CD4-positive, alpha-beta T cell treated with Interleukin-10 for 1 hour (primary cell): ENCODE results near the gene ACTR6.
A peak's percentile ranks its signal among the peaks of the same experiment; 100 is the strongest.
"Not testable (repeated sequence)": the region's sequence is repeated elsewhere in the genome, so short reads cannot be mapped to it uniquely, and the experiment has no call there.

ENCODE experiments used
- DNase-seq: peaks from one replicate; pipeline ENCODE4 v3.0.0-alpha.2; 2020

ACTR6 gene

GRCh38 chr12:100185361-100185894 lies 15.2 kb upstream of the ACTR6 start:
- DNase-seq: no peak

- DNase-seq: no peak
Measured at GRCh38 chr12:100186071-100186470, 14.5 kb upstream of the ACTR6 start.

DNA sequence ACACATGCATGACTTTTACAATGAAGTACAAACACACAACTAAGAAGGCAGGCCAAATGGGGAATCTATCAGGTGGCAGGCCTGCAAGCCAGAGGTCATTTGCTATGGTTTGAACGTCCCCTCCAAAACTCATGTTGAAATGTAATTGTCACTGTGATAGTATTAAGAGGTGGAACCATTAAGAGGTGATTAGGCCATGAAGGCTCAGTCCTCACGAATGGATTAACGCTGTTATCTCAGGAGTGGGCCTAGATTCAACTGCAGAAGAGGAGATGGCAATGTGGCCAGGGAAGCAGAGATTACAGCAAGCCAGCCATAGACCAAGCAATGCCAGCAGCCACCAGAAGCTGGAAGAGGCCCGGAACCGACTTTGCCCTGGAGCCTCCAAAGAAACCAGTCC lies 13.5 kb upstream of the ACTR6 start:
- no peak for DNase-seq

DNA sequence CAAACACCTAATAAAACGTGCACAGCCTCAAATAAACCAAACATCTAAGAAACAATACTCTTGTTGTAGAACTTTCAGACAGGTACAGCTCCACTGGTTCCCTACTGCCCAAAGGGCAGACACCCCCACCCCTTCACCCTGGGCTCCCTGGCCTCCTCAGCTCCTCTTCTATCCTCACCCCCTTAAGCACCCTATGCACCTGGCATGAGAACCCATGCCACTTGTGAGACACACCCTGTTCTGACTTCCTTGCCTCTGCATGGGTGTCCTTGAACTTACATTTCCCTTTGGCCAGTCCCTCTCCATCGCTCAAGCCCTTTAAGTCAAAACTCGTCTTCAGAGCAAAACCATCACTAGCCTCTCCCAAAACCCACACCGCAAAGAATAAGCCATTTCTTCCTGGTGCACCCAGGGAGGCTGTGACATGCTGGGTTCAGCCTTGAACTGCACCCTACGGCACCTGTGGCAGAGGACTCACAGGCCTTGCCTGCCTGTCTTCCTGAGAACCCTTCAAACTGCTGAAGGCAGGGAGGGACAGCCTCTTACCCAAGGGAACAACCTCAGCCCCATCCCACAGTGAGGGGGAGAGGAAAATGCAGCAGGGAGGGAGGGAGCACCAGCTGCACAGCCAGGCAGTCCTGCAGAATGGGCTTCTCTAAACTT lies 12.6 kb upstream of the ACTR6 start:
- no peak for DNase-seq

GRCh38 chr12:100188888-100189635 lies 11.6 kb upstream of the ACTR6 start:
- DNase-seq: not testable (repeated sequence)

DNA sequence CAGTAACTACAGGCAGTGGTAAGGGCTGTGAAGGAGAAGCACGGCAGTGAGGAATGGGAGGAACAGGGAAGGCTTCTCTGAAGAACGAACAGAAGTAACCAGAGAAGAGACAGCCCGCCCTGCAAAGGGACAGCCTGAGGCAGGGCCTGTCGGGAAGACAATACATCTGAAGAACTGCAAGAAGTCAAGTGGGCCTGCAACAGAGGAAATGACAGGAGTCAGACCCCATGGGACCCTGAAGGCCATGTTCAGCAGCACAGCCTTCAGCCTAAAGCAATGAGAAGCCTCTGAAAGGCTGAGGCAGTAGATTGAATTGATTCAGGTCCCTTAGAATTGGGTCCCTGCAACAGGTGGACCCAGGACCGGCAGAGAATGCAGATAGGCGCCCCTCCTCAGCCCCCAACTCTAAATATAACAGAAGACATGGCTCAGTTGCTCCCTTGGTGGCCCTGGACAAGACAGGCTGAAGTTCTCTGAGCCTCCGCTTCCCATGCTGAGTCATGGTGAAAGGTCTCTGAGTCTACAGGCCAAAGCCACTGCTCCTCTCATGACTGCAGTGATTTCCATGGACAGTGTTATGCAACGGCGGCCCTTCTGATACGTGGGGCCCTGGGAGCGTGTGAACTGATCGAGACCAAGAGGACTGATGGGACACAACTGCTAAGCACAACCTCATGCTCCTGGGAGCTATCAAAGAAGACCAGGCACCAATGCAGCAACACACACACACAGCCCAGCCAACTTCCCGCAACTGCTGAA lies 10.8 kb upstream of the ACTR6 start:
- no peak for DNase-seq

DNA sequence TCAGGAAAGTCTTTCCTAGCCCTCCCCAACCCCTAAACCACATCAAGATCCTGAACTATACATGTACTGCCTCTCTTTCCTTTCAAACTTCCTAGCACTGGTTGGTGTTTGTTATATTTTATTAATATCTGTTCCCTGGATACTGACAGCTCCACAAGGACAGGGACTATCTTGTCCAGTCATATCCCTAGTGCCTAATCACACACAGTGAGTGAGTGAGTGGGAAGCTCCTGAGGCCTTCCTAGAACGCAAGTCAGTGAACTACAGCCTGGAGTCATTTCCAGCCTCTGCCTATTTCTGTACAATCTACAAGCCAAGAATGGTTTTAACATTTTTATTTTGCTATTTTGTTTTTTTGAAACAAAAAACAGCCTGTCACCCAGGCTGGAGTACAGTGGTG lies 7.5 kb upstream of the ACTR6 start:
- DNase-seq: no peak

DNA sequence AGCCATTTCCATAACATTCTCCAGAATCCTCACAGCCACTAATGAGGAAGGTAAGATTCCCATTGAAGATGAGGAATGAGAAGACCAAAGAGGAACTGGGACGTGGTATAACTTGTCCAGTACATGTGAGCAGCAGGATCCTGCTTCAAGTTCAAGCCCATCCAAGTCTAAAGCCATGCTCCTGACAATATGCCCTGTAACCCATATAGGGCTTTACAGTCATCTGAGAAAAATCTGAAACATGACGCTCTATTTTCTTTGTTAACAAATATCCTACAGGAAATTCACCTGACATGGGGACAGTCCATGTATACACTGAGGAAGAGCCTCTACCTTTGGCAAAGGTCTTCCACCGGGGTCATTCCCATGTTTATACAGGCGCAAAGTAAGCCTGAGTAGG lies 3.1 kb upstream of the ACTR6 start:
- DNase-seq: no peak

DNA sequence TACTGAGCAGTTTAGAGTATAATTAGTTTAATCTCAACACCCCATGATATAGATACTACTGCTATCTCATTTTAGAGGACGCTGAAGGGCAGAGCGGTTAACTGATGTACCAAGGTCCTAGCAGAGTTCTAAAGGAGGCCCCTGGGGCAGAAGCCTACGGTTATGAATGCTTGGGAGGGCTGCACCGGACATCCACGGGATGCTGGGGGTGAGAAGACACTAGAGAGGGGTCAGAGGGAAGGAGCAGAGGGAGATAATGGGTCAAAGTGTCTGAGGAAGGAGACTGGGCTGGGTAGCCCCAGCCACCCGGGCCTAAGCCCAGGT lies 1.6 kb upstream of the ACTR6 start:
- DNase-seq: no peak

DNA sequence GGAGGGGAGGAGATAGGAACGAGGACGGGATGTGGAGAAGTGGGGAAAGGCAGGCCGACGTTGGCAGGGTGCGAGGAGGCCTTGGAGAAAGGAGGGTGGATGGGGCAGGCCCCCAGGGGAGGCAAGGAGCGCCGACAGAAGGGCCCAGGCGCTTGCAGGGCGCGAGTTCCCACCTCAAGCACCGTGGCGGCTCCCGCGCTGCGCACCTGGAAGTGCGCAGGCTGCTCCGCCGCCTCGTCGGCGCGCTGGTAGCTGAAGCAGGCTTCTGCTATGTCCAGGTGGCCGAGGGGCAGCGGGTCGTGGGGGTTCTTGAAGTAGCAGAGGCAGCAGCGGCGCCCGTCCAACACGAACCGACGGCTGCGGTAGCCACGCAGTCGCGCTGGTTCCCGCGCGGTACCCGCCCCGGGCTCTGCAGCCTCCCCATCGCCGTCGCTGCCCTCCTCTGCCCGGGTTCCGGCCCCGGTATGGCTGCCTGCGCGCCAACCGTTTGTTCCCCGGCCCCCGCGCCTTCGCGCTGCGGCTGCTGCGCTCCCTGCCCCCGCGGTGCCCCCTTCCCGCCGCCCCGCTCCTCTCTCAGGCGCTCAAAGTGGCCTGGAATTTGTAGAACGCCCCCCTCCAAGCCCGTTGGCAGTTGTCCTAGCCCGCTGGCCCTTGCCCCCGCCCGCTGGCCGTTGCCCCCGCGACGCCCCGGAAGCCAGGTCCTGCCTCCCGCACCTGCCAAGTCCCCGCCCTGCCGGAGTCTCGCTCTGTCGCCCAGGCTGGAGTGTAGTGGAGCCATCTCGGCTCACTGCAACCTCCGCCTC lies 1.1 kb upstream of the ACTR6 start:
- DNase-seq: peak; percentile 83

DNA sequence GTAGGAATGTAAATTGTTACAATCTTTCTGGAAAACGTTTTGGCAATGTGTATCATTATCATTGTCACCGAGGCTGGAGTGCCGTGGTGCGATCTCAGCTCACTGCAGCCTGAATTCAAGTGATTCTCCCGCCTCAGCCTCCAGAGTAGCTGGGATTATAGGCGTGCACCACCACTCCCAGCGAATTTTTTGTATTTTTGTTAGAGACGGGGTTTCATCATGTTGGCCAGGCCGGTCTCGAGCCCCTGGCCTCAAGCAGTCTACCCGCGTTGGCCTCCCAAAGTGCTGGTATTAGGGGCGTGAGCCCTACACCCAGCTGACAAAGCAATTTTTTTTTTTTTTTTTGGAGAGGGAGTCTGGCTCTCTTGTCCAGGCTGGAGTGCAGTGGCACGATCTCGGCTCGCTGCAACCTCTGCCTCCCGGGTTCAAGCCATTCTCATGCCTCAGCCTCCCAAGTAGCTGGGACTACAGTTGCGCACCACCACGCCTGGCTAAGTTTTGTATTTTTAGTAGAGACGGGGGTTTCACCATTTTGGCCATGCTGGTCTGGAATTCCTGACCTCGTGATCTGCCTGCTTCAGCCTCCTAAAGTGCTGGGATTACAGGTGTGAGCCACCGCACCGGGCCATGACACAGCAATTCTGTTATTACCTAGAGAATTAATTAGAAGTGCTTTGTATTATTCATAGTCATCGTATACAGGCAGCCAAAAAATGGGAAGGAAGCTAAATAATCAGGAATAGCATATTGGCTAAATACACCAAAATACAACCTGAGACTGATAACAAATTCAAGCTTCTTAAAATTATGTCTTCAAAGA lies 1.2 kb downstream of the ACTR6 start:
- no peak for DNase-seq

DNA sequence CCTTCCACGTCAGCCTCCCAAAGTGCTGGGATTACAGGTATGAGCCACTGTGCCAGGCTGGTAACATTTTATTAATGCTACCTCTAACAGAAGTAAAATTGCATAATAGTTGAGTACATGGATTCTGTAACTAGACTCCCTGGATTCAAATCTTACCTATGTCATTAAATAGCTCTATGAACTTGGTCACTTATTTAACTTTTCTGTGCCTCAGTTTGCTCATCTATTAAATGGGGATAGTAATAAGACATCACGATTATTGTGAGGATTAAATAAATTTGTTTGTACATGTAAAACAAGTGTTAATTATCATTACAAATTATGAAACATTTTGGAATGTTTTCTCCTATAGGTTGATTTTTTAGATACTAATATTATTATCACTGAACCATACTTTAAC lies 6.7 kb downstream of the ACTR6 start:
- DNase-seq: no peak

DNA sequence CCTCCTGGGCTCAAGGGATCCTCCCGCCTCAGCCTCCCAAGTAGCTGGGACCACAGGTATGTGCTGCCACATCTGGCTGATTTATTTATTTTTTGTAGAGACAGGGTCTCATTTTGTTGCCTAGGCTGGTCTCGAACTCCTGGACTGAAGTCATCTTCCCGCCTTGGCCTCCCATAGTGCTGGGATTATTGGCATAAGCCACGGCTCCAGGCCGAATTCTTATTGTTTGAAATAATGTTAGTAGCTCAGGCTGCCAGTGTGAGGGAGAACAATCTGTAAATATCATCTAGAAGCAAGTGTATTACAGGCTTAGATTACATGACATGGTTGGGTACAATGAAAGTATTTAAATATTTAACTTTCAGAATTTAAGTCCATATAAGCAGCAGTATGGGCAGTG lies 8.2 kb downstream of the ACTR6 start:
- no peak for DNase-seq

DNA sequence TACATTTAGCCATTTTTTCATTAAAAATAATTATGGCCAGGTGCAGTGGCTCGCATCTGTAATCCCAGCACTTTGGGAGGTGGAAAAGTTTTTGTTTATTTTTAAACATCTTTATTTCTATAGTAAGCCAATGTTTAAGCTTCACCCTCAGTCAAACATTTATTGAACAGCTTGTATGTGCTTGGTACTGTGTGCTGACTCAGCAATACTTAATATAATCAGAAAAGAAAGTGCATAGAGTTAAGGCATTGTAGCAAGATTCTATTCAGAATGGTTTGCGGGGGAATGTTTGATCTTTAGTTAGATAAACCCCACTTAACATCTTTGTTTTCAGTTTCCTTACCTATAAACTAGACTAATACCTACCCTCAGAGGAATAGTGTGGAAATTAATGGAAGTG lies 11.1 kb downstream of the ACTR6 start:
- DNase-seq: no peak

DNA sequence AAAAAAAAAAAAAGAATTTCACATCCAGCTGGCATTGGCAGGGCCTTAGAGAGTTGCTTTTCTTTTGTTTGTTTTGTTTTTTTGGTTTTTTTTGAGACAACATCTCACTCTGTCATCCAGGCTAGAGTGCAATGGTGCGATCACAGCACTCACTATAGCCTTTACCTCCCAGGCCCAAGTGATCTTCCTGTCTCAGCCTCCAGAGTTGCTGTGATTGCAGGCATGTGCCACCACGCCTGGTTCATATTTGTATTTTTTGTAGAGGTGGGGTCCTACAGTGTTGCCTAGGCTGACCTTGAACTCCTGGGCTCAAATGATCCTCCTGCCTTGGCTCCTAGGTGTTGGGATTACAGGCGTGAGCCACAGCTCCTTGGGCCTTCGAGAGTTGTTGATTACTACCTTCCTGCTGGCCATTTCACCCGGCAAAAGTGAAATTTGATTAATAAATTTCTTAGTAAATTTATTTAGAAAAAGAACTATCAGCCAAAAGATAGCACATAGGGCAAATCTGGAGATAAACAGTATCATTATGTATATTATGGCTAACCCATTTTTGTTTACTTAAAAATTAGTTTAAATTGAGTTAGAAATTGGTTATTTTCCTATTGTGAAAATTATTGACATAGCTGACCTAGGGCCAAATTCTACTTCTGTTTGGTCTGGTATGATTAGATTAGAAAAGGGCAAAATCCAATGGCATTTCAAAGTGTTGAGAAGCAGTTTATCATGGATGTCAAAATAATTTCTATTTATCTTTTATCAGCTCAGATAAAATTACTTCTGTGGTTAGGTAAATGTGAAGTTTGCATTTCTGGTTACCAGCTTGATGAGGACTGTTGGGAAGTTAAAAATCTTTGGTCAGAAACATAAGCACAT lies 12.6 kb downstream of the ACTR6 start:
- DNase-seq: no peak

- DNase-seq: no peak
Measured at GRCh38 chr12:100214518-100214917, 13.9 kb downstream of the ACTR6 start.

DNA sequence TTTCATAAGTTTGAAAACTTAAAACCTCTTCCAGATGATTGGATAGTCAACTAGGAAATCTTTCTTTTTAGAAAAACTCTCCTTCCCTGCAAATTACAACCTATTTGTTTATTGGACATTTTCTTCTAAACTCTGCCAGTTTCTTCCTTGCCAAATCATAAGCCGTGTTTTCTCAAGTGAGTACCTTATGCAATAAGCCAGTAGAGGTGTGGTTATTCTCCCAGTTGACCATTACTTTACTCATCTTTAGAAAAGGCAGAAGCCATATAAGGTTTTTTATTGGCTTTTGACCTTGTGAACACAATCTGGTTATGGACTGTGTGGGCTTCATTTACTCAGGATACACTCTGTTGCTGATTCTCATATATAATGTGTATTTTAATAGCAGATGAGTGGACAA lies 14.6 kb downstream of the ACTR6 start:
- no peak for DNase-seq

GRCh38 chr12:100216337-100216736 lies 15.7 kb downstream of the ACTR6 start:
- DNase-seq: no peak

- no peak for DNase-seq
Measured at GRCh38 chr12:100219328-100220109, 18.9 kb downstream of the ACTR6 start.

- no peak for DNase-seq
Measured at GRCh38 chr12:100221523-100221922, 20.9 kb downstream of the ACTR6 start.
